HCT116 (cell line): ENCODE data around the gene TMEM203. TPM values are rescaled to one million over a fixed set of nuclear protein-coding genes. Genes with fewer than 3 reads are reported as not detected.

Experiments
- ATAC-seq: fragments of 200-7000 bp; cut with Tn5 transposase; 2 replicates; pipeline ENCODE4 v1.9.1; 2020; ENCODE audit warnings: mild to moderate bottlenecking, moderate library complexity
- BruUV-seq: library from RNA; stranded (reverse); fragments of 400-500 nt; replicated peaks from 2 replicates; lab custom pipeline; 2021; lab: Mats Ljungman, UMichigan
- CTCF ChIA-PET: fragments of 300-600 bp; sonication (Branson Sonifier 250); formaldehyde crosslinking; loops from one replicate; lab custom pipeline; 2021; ENCODE audit warnings: antibody characterized with exemption; lab: Charles Lee
- POLR2A ChIA-PET: fragments of 300-600, 350-600 bp; sonication (Branson Sonifier 250); formaldehyde crosslinking; loops from one replicate; lab custom pipeline; 2021; ENCODE audit warnings: antibody characterized with exemption; lab: Charles Lee
- RAD21 ChIA-PET, 2 experiments: fragments of 300-600 bp; sonication (Branson Sonifier 250); formaldehyde crosslinking; loops; one replicate each; lab custom pipeline; 2023; ENCODE audit warnings: low total read pairs in 2 of 2; ENCODE audit not compliant: uncharacterized antibody in 2 of 2, unreplicated experiment in 2 of 2, low non-redundant PET in 1 of 2; lab: Charles Lee
- DNase-seq: peaks from one replicate; pipeline ENCODE4 v3.0.0-alpha.2; 2010; ENCODE audit warnings: low read depth, low spot score
- H2AFZ ChIP-seq: fragments of 200-600 bp; shearing (Covaris generic), sonication (generic); 2 replicates; pipeline ENCODE4 v1.6.1; 2017; ENCODE audit warnings: low read depth, mixed run types, mixed read lengths, antibody characterized with exemption, low read length; ENCODE audit not compliant: poor library complexity, severe bottlenecking
- H3K27ac ChIP-seq: 2 replicates; pipeline ENCODE4 v1.5.1; 2012; ENCODE audit warnings: low read depth, low read length
- H3K27me3 ChIP-seq: fragments of 200-600 bp; sonication (generic); 2 replicates; pipeline ENCODE4 v1.6.1; 2016; ENCODE audit warnings: mixed run types, low read length, mixed read lengths; ENCODE audit not compliant: insufficient read depth
- H3K36me3 ChIP-seq, 2 experiments: fragments of 200-500 bp in 1 of 2; fragments of 200-600 bp in 1 of 2; sonication (Bioruptor generic) in 1 of 2; sonication (generic) in 1 of 2; 2 replicates each; pipeline versions ENCODE4 v1.5.1 to v1.6.1; 2014 to 2016; ENCODE audit warnings: low read length in 2 of 2, inconsistent platforms in 1 of 2, mixed read lengths in 1 of 2, mixed run types in 1 of 2; ENCODE audit not compliant: insufficient read depth in 2 of 2, control insufficient read depth in 1 of 2
- H3K4me1 ChIP-seq, 2 experiments: fragments of 200-600 bp in 1 of 2; sonication (generic) in 1 of 2; 2 replicates each; pipeline versions ENCODE4 v1.5.1 to v1.6.1; 2012 to 2017; ENCODE audit warnings: low read length in 2 of 2, inconsistent platforms in 1 of 2, mild to moderate bottlenecking in 1 of 2, mixed read lengths in 1 of 2, mixed run types in 1 of 2, moderate library complexity in 1 of 2; ENCODE audit not compliant: insufficient read depth in 2 of 2, control insufficient read depth in 1 of 2
- H3K4me2 ChIP-seq: fragments of 200-600 bp; sonication (generic); 2 replicates; pipeline ENCODE4 v1.6.1; 2017; ENCODE audit warnings: mixed run types, low read length, mixed read lengths
- H3K4me3 ChIP-seq, 2 experiments: fragments of 200-600 bp in 1 of 2; sonication (generic) in 1 of 2; replicated peaks in 1 of 2; 2 replicates each; pipeline ENCODE4 v1.5.1; 2011 to 2016; ENCODE audit warnings: low read length in 2 of 2, control low read depth in 1 of 2, low read depth in 1 of 2, mild to moderate bottlenecking in 1 of 2, mixed read lengths in 1 of 2, mixed run types in 1 of 2
- H3K79me2 ChIP-seq: fragments of 200-600 bp; sonication (generic); 2 replicates; pipeline ENCODE4 v1.6.1; 2017; ENCODE audit warnings: mild to moderate bottlenecking, mixed run types, low read length, moderate library complexity, mixed read lengths; ENCODE audit not compliant: insufficient read depth
- H3K9ac ChIP-seq: fragments of 200-600 bp; sonication (generic); 2 replicates; pipeline ENCODE4 v1.6.1; 2016; ENCODE audit warnings: low read length, mixed read lengths
- H3K9me2 ChIP-seq: fragments of 200-600 bp; sonication (generic), shearing (Covaris generic); 2 replicates; pipeline ENCODE4 v1.6.1; 2017; ENCODE audit warnings: mixed run types, mild to moderate bottlenecking, moderate library complexity; ENCODE audit not compliant: insufficient read depth
- H3K9me3 ChIP-seq, 2 experiments: fragments of 200-500 bp in 1 of 2; fragments of 200-600 bp in 1 of 2; sonication (Bioruptor generic) in 1 of 2; sonication (generic) in 1 of 2; 2 replicates each; pipeline ENCODE4 v1.6.1; 2014 to 2017; ENCODE audit warnings: low read length in 2 of 2, mixed read lengths in 2 of 2, inconsistent platforms in 1 of 2, low read depth in 1 of 2, mild to moderate bottlenecking in 1 of 2, mixed run types in 1 of 2, moderate library complexity in 1 of 2; ENCODE audit not compliant: control insufficient read depth in 1 of 2, insufficient read depth in 1 of 2
- H4K20me1 ChIP-seq: fragments of 200-600 bp; sonication (generic), shearing (Covaris generic); 2 replicates; pipeline ENCODE4 v1.6.1; 2017; ENCODE audit warnings: mixed run types, mild to moderate bottlenecking, moderate library complexity; ENCODE audit not compliant: insufficient read depth
- CBX3 ChIP-seq: IDR thresholded peaks from 2 replicates; pipeline ENCODE4 v1.6.1; 2012; ENCODE audit warnings: low read depth
- EZH2phosphoT487 ChIP-seq: fragments of 200-600 bp; IDR thresholded peaks from 2 replicates; pipeline ENCODE4 v1.6.1; 2018; ENCODE audit warnings: antibody characterized with exemption, borderline replicate concordance
- FOSL1 ChIP-seq: IDR thresholded peaks from 2 replicates; pipeline ENCODE4 v1.6.1; 2012; ENCODE audit warnings: low read depth
- JUND ChIP-seq: IDR thresholded peaks from 2 replicates; pipeline ENCODE4 v1.6.1; 2012
- RAD21 ChIP-seq: IDR thresholded peaks from 2 replicates; pipeline ENCODE4 v1.6.1; 2012; ENCODE audit warnings: low read depth, mild to moderate bottlenecking
- YY1 ChIP-seq: IDR thresholded peaks from 2 replicates; pipeline ENCODE4 v1.6.1; 2011; ENCODE audit warnings: low read length, low read depth, moderate library complexity, mild to moderate bottlenecking; ENCODE audit not compliant: insufficient replicate concordance; ENCODE audit errors: extremely low read depth
- ZNF274 ChIP-seq: fragments of 200-500 bp; sonication (Bioruptor generic); IDR thresholded peaks from 2 replicates; pipeline ENCODE4 v1.6.1; 2014; ENCODE audit warnings: mild to moderate bottlenecking, low read depth, low read length, inconsistent platforms
- intact Hi-C: fragments of 100-400 bp; cut with micrococcal nuclease; formaldehyde crosslinking; loops from 2 replicates; pipeline ENCODE4 v1.10.0; 2022
- total RNA-seq: library from RNA; stranded (reverse); gene quantifications from one replicate; pipeline ENCODE4 v1.2.1, GENCODE V29; 2021; ENCODE audit not compliant: unreplicated experiment
- TF ChIP-seq, protein P1 (sequence below), 3 experiments: fragments of 200-600 bp in 1 of 3; sonication (generic) in 1 of 3; IDR thresholded peaks in 2 of 3; conservative IDR thresholded peaks in 1 of 3; 2 replicates each; pipeline ENCODE4 v1.5.1; 2012 to 2017; ENCODE audit warnings: low read depth in 2 of 3, low read length in 2 of 3, antibody characterized with exemption in 1 of 3, borderline replicate concordance in 1 of 3, control low read depth in 1 of 3, mild to moderate bottlenecking in 1 of 3, mixed read lengths in 1 of 3, mixed run types in 1 of 3, moderate library complexity in 1 of 3; ENCODE audit not compliant: insufficient read depth in 1 of 3
- TF ChIP-seq, protein P2 (sequence below): IDR thresholded peaks from 2 replicates; pipeline ENCODE4 v1.6.1; 2012; ENCODE audit warnings: low read depth

Gene TMEM203
- total RNA-seq, 1 experiment from 2014 or later: 45.0 TPM

DNA sequence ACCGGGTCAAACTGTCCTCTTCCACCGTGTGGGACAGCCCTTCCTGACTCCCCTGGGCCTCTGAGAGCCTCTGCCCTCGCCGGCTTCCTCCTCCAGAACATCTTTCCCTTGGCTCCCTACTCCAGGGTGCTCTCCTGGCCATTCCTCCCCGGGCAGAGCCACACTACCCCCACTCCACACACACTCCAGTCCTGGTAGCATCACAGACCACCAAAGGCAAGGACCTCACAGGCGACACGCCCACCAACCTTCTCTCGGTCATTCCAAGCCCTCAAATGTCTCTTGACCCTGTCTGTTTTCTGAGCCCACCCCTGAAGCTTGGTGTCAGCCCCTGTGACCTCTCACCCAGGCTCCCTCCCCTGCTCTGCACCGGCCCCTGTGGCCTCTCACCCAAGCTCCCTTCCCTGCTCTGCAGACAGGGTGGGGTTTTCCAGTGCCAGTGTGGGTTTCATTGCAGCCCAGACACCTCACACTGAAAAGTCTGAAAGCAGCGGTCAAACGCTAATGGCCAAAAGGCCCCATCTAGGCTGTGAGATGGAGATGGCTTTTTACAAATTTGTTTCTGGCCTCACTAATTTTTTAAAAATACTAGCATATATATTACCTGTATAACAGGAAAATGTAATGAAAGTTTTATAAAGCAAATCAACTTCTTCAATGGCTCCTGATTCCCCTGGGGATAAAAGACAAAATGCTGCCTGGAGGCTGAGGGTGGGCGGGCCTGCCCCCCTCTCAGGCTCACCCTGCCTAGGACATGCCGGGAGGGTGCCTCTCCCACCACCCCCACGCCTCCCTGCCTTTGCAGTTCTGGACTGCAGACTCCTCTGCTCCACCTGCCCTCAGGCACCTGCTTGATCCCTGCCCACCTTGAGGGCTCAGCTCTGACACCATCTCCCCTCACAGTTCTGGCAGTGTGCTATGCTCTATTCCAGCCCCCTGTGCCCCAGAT, 46.1 kb downstream of the TMEM203 start:
- Histone ChIP-seq H3K4me1 (peaks cover 7 to 53% of the 10 kb centered on the region in 2 experiments; a peak in 3 of 4 replicates), H3K36me3 (no peaks in the 10 kb centered on the region), H3K79me2 (no peaks in the 10 kb centered on the region), H3K9me2 (no peaks in the 10 kb centered on the region), H3K27me3 (no peaks in the 10 kb centered on the region), H3K4me2 (no peak overlapping the region), H3K4me3 (no peak overlapping the region), H3K9ac (no peak overlapping the region), H4K20me1 (no peaks in the 10 kb centered on the region), H3K9me3 (no peaks in the 10 kb centered on the region), H3K27ac (no peak overlapping the region; the same call in 1 of the 2 replicates), H2AFZ (no peak overlapping the region)
- ChIA-PET POLR2A (no interaction called here), RAD21 (no interaction called here), CTCF (no interaction called here)
- ATAC-seq: no peak
- DNase-seq: no peak
- intact Hi-C loops: no loop called here
- no peak for TF ChIP-seq JUND
- TF ChIP-seq, protein P1, sequence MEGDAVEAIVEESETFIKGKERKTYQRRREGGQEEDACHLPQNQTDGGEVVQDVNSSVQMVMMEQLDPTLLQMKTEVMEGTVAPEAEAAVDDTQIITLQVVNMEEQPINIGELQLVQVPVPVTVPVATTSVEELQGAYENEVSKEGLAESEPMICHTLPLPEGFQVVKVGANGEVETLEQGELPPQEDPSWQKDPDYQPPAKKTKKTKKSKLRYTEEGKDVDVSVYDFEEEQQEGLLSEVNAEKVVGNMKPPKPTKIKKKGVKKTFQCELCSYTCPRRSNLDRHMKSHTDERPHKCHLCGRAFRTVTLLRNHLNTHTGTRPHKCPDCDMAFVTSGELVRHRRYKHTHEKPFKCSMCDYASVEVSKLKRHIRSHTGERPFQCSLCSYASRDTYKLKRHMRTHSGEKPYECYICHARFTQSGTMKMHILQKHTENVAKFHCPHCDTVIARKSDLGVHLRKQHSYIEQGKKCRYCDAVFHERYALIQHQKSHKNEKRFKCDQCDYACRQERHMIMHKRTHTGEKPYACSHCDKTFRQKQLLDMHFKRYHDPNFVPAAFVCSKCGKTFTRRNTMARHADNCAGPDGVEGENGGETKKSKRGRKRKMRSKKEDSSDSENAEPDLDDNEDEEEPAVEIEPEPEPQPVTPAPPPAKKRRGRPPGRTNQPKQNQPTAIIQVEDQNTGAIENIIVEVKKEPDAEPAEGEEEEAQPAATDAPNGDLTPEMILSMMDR (IDR thresholded peaks at IDR 0.05 in 2 of 3, conservative IDR thresholded peaks at IDR 0.05 in 1 of 3; ENCODE audit: borderline replicate concordance in 1 of 3, insufficient read depth in 1 of 3, low read depth in 2 of 3, low read length in 2 of 3): no peak
- no peak for TF ChIP-seq RAD21
- no TSS peak for BruUV-seq

DNA sequence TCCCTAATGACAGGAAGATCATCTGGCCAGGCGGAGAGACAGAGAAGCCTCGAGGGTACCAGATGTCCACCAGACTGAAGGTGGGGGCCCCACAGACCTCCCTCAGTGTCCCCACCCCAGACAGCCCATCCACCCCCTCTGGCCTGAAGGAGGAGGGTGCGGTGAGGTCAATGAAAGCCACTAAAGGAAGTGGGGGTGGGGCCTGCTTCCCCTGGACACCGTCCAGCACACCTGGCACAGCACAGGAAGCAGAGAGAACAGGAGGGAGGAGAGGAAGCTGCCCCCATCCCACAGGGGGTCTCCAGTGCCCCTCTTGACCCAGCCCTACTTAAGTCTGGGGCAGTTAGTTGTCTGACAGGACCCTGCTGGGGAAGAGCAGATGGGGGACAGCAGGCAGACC, 46.8 kb downstream of the TMEM203 start:
- no peak overlapping the region for H3K9ac ChIP-seq

More for the DNA sequence above, 46.8 kb downstream of the TMEM203 start:
- Histone ChIP-seq H3K36me3 (no peaks in the 10 kb centered on the region), H3K4me3 (no peak overlapping the region), H3K27me3 (no peaks in the 10 kb centered on the region), H4K20me1 (no peaks in the 10 kb centered on the region), H3K27ac (no peak overlapping the region), H2AFZ (no peak overlapping the region), H3K9me2 (no peaks in the 10 kb centered on the region), H3K4me2 (0 out of 2 replicates have a peak overlapping the region, but pooled peaks have one; percentile 17), H3K4me1 (peaks cover 5 to 50% of the 10 kb centered on the region in 2 experiments; a peak in 3 of 4 replicates), H3K9me3 (no peaks in the 10 kb centered on the region), H3K79me2 (no peaks in the 10 kb centered on the region)
- DNase-seq (no peak), ATAC-seq (no peak)
- no TSS peak for BruUV-seq
- intact Hi-C loops: no loop called here
- TF ChIP-seq ZNF274 (no peak), YY1 (no peak), CBX3 (no peak), EZH2phosphoT487 (no peak), FOSL1 (no peak)
- TF ChIP-seq, protein P2, sequence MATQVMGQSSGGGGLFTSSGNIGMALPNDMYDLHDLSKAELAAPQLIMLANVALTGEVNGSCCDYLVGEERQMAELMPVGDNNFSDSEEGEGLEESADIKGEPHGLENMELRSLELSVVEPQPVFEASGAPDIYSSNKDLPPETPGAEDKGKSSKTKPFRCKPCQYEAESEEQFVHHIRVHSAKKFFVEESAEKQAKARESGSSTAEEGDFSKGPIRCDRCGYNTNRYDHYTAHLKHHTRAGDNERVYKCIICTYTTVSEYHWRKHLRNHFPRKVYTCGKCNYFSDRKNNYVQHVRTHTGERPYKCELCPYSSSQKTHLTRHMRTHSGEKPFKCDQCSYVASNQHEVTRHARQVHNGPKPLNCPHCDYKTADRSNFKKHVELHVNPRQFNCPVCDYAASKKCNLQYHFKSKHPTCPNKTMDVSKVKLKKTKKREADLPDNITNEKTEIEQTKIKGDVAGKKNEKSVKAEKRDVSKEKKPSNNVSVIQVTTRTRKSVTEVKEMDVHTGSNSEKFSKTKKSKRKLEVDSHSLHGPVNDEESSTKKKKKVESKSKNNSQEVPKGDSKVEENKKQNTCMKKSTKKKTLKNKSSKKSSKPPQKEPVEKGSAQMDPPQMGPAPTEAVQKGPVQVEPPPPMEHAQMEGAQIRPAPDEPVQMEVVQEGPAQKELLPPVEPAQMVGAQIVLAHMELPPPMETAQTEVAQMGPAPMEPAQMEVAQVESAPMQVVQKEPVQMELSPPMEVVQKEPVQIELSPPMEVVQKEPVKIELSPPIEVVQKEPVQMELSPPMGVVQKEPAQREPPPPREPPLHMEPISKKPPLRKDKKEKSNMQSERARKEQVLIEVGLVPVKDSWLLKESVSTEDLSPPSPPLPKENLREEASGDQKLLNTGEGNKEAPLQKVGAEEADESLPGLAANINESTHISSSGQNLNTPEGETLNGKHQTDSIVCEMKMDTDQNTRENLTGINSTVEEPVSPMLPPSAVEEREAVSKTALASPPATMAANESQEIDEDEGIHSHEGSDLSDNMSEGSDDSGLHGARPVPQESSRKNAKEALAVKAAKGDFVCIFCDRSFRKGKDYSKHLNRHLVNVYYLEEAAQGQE: no peak
- POLR2A ChIA-PET: interaction anchor here (0.6 kb wide), 1 partner anchor 26 kb away, joined by 5 read pairs; no protein-coding TSS in a partner anchor
- RAD21 ChIA-PET: no interaction called here
- CTCF ChIA-PET: no interaction called here
